ENCODE data around the gene RND1.
"Not testable (repeated sequence)": the region's sequence is repeated elsewhere in the genome, so short reads cannot be mapped to it uniquely, and the experiment has no call there.

Gene RND1

DNA sequence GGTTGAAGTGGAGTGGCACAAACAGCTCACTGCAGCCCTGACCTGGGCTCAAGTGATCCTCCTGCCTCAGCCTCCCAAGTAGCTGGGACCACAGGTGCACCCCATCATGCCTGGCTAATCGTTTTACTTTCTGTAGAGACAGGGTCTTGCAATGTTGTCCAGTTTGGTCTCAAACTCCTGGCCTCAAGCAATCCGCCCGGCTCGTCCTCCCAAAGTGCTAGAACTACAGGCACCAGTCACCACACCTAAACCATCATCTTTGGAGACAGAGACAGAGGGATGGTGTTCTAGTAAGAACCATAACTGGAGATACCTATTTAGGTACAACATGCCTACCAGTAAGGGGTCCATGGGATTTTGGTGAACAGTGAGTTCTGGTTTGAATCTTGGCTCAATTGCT lies 11.2 kb downstream of the RND1 start:
- Histone ChIP-seq H3K36me3 (ENCODE audit: control insufficient read depth in 2 of 2, insufficient read depth in 2 of 2, low read length in 2 of 2) (peaks cover 0 to 2% of the 10 kb centered on the region in 2 donors), H3K27me3 (ENCODE audit: control insufficient read depth in 1 of 2, insufficient read depth in 2 of 2, low read length in 2 of 2) (no peaks in the 10 kb centered on the region), H3K9me3 (ENCODE audit: control insufficient read depth in 2 of 2, low read length in 2 of 2) (no peaks in the 10 kb centered on the region), H3K4me1 (ENCODE audit: control insufficient read depth, insufficient read depth, low read length) (peaks cover 13% of the 10 kb centered on the region), H3K9ac (ENCODE audit: low read length in 2 of 2) (no peak overlapping the region), H3K27ac (ENCODE audit: low read length) (no peak overlapping the region), H3K4me3 (ENCODE audit: low read length in 2 of 2) (no peak overlapping the region)

DNA sequence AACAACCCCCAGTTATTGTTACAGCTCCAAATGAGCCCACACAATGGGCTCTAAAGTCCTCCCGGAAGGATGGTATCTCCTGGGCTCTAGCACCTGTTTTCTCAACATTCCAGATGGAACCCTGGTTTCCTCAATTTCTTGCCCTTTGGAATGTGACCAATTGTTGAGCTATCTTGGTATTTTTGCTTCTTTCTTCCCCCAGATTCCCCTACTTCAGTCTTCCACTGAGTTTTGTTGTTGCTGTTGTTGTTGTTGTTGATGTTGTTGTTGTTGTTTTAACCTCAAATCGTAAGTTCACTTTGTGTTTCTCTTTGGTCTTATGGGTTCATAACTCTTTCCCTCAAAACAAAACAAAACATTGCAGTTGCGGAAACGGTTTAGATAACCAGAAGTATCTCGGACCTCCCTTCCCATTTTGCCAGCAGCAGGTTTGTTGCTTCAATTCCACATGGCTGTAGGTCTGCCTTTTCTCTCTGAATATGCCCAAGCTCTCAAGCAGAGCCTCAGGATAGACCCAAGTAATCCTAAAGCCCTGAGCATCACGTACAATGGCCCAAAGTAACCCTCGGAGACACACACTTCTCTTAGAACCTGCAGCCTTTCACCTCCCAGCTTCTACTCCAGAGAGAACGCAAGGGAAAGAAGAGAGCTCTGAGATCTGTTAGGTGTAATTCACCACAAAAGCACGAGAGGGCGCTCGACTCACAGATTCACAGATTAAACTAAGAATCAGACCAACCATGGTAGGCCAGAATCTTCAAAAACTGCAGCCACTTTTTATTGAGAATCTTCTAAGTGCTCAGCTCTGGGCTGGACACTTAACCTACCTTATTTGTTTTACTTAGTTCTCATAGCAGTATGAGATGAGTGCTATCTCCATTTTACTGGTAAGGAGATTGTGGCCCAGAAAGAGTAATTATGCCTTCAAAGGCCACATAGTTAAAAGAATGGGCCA lies 12.7 kb downstream of the RND1 start:
- Histone ChIP-seq H3K4me3 (ENCODE audit: low read length in 2 of 2) (peak overlapping the region; percentile 47 to 96), H3K27me3 (ENCODE audit: control insufficient read depth in 1 of 2, insufficient read depth in 2 of 2, low read length in 2 of 2) (no peaks in the 10 kb centered on the region), H3K9ac (ENCODE audit: low read length in 2 of 2) (peak overlapping the region; percentile 55 to 70), H3K36me3 (ENCODE audit: control insufficient read depth in 2 of 2, insufficient read depth in 2 of 2, low read length in 2 of 2) (peaks cover 0 to 2% of the 10 kb centered on the region in 2 donors), H3K4me1 (ENCODE audit: control insufficient read depth, insufficient read depth, low read length) (peaks cover 13% of the 10 kb centered on the region), H3K9me3 (ENCODE audit: control insufficient read depth in 2 of 2, low read length in 2 of 2) (no peaks in the 10 kb centered on the region), H3K27ac (ENCODE audit: low read length) (peak overlapping the region; percentile 46)

DNA sequence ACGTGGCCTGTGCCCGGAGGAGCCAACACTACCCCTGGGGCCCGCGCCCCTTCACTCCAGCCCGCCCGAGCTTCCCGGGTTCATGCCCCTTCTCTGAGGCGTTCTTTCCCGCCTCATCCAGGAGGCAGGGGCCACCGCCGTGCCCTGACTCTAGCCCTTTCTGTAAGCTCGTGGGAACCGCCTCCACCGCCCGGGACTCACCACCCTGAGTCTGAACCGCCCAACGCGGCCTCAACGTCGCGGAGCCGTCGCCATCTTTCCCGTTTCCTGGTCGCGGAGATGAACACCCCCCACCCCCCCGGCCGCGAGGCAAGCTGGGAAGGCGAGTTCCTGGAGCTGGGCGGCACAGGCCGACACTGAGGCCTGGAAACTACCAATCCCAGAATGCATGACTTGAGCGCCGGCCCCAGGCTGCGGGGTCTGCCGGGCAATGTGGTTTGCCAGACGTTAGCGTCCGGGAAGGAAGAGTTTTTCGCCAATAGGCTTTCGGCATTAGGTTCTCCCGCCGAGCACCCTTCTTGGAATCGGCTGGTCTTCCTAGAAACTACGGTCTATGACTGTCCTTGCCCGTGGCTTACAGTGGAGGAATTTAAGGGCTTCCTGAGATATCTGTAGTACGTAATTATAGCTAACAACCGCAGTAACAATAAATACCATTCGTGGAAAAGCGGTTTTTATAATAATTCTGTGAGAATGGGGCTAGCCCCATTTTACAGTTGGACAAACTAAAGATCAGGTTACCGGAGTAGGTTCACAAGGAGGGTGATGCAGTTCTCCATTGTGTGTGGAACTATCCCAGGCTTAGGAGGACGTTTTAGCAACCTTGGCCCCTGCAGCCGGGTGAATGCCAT lies 13.6 kb downstream of the RND1 start, which contains the start of gene DDX23:
Gene DDX23 (minus strand): TSS at position 281 of the 851 bp plus-strand sequence. CDS start 6,381 bp downstream, outside the sequence.
- Histone ChIP-seq H3K27ac (ENCODE audit: low read length) (peak within 1 kb of the TSS; percentile 46), H3K9me3 (ENCODE audit: control insufficient read depth in 2 of 2, low read length in 2 of 2) (no peaks in the 10 kb centered on the region), H3K36me3 (ENCODE audit: control insufficient read depth in 2 of 2, insufficient read depth in 2 of 2, low read length in 2 of 2) (peaks cover 0 to 2% of the 10 kb centered on the region in 2 donors), H3K27me3 (ENCODE audit: control insufficient read depth in 1 of 2, insufficient read depth in 2 of 2, low read length in 2 of 2) (no peaks in the 10 kb centered on the region), H3K9ac (ENCODE audit: low read length in 2 of 2) (peak within 1 kb of the TSS; percentile 80 to 93), H3K4me3 (ENCODE audit: low read length in 2 of 2) (peak within 1 kb of the TSS; percentile 87 to 96), H3K4me1 (ENCODE audit: control insufficient read depth, insufficient read depth, low read length) (peaks cover 13% of the 10 kb centered on the region)

DNA sequence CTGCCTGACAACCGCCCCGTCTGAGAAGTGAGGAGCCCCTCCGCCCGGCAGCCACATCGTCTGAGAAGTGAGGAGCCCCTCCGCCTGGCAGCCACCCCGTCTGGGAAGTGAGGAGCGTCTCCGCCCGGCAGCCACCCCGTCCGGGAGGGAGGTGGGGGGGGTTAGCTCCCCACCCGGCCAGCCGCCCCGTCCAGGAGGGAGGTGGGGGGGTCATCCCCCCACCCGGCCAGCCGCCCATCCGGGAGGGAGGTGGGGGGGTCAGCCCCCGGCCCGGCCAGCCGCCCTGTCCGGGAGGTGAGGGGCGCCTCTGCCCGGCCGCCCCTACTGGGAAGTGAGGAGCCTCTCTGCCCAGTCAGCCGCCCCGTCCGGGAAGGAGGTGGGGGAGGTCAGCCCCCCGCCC lies 23.6 kb downstream of the RND1 start:
- H3K9me3 ChIP-seq (ENCODE audit: control insufficient read depth in 2 of 2, low read length in 2 of 2); H3K4me1 ChIP-seq (ENCODE audit: control insufficient read depth, insufficient read depth, low read length); H3K27me3 ChIP-seq (ENCODE audit: control insufficient read depth in 1 of 2, insufficient read depth in 2 of 2, low read length in 2 of 2); H3K4me3 ChIP-seq (ENCODE audit: low read length in 2 of 2); H3K27ac ChIP-seq (ENCODE audit: low read length); H3K9ac ChIP-seq (ENCODE audit: low read length in 2 of 2): not testable (repeated sequence)
- H3K36me3 ChIP-seq (ENCODE audit: control insufficient read depth in 2 of 2, insufficient read depth in 2 of 2, low read length in 2 of 2) = peaks cover 34 to 49% of the 10 kb centered on the region in 2 donors

DNA sequence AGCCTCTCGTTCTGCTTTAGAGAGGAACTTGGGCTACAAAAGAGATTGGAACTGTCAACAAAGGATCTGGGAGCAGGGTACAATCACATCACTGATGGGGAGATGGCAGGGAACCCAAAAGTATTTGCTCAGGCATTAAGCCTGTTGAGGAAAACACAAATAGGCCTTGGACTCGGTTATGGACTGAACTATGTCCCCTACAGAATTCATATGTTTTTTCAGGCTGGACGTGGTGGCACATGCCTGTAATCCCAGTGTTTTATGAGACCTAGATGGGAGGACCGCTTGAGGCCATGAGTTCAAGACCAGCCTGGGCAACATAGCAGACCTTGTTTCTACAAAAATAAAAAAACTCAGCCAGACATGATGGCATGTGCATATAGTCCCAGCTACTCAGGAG lies 27.6 kb downstream of the RND1 start:
- H3K9ac ChIP-seq (ENCODE audit: low read length in 2 of 2) = no peak overlapping the region
- H3K27me3 ChIP-seq (ENCODE audit: control insufficient read depth in 1 of 2, insufficient read depth in 2 of 2, low read length in 2 of 2) = no peaks in the 10 kb centered on the region
- H3K9me3 ChIP-seq (ENCODE audit: control insufficient read depth in 2 of 2, low read length in 2 of 2) = no peaks in the 10 kb centered on the region
- H3K4me1 ChIP-seq (ENCODE audit: control insufficient read depth, insufficient read depth, low read length) = no peaks in the 10 kb centered on the region
- H3K36me3 ChIP-seq (ENCODE audit: control insufficient read depth in 2 of 2, insufficient read depth in 2 of 2, low read length in 2 of 2) = peaks cover 54 to 59% of the 10 kb centered on the region in 2 donors
- H3K27ac ChIP-seq (ENCODE audit: low read length) = no peak overlapping the region
- no peak overlapping the region for H3K4me3 ChIP-seq (ENCODE audit: low read length in 2 of 2)

DNA sequence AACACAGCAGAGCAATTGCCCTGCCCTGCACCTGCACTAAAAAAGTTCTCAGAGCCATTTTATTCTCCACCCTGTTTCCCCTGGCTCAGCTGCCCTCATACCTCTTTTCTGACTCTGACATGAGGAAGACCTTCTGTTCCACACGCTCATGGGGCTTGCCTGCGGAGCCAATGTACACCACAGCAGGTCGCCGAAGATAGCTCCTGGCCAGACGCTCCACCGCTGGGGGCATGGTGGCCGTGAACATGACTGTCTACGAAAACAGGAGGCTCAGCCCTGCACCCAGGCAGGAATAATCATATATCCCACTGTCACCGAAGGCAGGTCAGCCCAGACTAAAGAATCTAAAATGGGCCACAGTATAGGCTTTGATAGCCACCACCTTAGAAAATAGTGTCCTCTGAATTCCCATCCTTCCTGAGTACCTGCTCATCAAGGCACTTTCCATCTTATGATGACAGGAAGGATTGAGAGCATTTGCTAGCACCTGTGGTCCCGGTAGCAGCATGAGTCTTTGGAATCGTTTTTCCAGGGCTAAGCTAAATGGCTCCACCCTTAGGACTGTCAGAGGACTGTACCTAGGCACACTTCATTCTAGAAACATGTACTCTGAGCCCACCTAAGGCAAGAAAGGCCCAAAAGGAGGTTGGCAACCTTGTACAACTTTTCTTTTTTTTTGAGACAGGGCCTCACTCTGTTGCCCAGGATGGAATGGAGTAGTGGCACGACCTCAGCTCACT lies 33.2 kb downstream of the RND1 start:
- no peaks in the 10 kb centered on the region for H3K4me1 ChIP-seq (ENCODE audit: control insufficient read depth, insufficient read depth, low read length)
- no peak overlapping the region for H3K9ac ChIP-seq (ENCODE audit: low read length in 2 of 2)
- no peaks in the 10 kb centered on the region for H3K27me3 ChIP-seq (ENCODE audit: control insufficient read depth in 1 of 2, insufficient read depth in 2 of 2, low read length in 2 of 2)
- H3K9me3 ChIP-seq (ENCODE audit: control insufficient read depth in 2 of 2, low read length in 2 of 2) = no peaks in the 10 kb centered on the region
- H3K27ac ChIP-seq (ENCODE audit: low read length) = no peak overlapping the region
- H3K4me3 ChIP-seq (ENCODE audit: low read length in 2 of 2) = no peak overlapping the region
- peaks cover 69 to 79% of the 10 kb centered on the region in 2 donors for H3K36me3 ChIP-seq (ENCODE audit: control insufficient read depth in 2 of 2, insufficient read depth in 2 of 2, low read length in 2 of 2)

DNA sequence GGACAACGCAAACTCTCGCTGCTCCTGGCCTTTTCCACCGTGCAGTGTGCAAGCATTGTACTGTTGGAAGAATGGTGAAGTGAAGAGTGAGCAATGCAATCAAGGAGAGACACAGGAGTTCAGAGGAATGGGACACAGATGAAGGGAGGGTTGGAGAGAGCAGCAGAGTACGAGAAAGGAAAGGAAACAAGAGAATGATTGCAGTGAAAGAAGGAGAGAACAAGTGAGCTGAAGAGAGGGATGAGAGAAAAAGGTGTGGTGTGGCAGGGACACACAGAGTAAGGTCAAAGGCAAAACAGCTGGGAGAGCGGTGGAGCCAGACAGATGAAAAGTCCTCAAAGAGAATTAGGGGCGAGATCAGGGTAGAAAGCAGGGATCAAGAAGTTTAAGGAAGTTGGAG lies 34.4 kb downstream of the RND1 start:
- Histone ChIP-seq H3K27ac (ENCODE audit: low read length) (no peak overlapping the region), H3K4me3 (ENCODE audit: low read length in 2 of 2) (no peak overlapping the region), H3K4me1 (ENCODE audit: control insufficient read depth, insufficient read depth, low read length) (no peaks in the 10 kb centered on the region), H3K27me3 (ENCODE audit: control insufficient read depth in 1 of 2, insufficient read depth in 2 of 2, low read length in 2 of 2) (no peaks in the 10 kb centered on the region), H3K36me3 (ENCODE audit: control insufficient read depth in 2 of 2, insufficient read depth in 2 of 2, low read length in 2 of 2) (peaks cover 57 to 77% of the 10 kb centered on the region in 2 donors), H3K9me3 (ENCODE audit: control insufficient read depth in 2 of 2, low read length in 2 of 2) (no peaks in the 10 kb centered on the region), H3K9ac (ENCODE audit: low read length in 2 of 2) (no peak overlapping the region)

DNA sequence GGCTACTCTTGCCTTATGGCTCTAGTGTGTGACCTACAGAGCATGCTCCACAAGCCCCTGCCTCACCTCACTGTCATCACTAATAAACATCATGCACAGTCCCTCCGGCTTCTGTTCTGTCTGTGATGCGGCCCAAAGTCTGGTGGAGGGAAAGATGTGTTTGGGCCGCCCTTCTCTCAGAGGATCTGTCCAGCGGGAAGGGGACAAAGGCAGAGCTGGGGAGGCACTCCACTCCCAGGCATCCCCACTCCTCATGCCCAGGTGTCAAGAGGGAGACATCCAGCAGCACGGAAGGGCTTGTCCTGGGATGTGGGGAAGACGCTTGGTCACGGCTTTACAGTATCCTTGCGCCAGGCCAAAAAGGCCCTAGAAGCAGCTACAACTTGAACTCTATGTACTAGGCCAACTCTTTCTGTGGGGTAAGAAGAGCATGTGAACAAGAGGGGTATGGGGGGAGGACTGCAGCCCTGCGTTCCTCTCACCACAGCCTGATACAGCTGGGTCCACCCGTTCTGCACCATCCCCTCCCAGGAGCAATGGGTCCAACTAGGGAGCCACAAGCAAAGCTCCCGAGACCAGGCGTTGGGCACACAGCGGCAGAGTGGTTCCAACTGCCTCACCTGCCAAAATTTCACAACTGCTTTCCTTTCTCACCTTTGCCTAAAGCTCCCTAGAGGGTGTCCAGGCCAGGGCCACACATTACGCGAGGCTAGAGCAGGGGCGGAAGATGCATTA lies 36.7 kb downstream of the RND1 start:
- no peak overlapping the region for H3K4me3 ChIP-seq (ENCODE audit: low read length in 2 of 2)
- H3K4me1 ChIP-seq (ENCODE audit: control insufficient read depth, insufficient read depth, low read length) = no peaks in the 10 kb centered on the region
- H3K27me3 ChIP-seq (ENCODE audit: control insufficient read depth in 1 of 2, insufficient read depth in 2 of 2, low read length in 2 of 2) = no peaks in the 10 kb centered on the region
- no peak overlapping the region for H3K9ac ChIP-seq (ENCODE audit: low read length in 2 of 2)
- H3K36me3 ChIP-seq (ENCODE audit: control insufficient read depth in 2 of 2, insufficient read depth in 2 of 2, low read length in 2 of 2) = peaks cover 48 to 72% of the 10 kb centered on the region in 2 donors
- H3K27ac ChIP-seq (ENCODE audit: low read length) = no peak overlapping the region
- no peaks in the 10 kb centered on the region for H3K9me3 ChIP-seq (ENCODE audit: control insufficient read depth in 2 of 2, low read length in 2 of 2)

DNA sequence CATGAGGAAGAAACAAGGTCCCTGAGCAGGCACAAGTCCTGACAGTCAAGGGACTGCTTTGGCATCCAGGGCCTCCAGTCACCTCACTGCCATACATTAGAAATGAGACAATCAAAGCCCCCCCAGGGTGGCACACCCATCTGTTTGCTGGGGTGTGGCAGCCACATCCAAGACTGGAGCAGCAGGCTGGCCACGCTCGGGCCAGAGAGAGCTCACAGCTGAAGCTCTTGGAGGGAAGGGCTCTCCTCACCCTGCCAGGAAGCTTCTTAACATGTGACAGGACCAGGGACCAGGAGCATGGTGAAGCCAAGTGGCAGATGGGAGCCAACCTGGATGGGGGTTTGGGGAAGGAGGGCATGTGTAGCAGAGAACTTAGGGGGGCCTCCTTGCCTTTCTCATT lies 37.4 kb downstream of the RND1 start:
- Histone ChIP-seq H3K27me3 (ENCODE audit: control insufficient read depth in 1 of 2, insufficient read depth in 2 of 2, low read length in 2 of 2) (no peaks in the 10 kb centered on the region), H3K4me1 (ENCODE audit: control insufficient read depth, insufficient read depth, low read length) (no peaks in the 10 kb centered on the region), H3K9ac (ENCODE audit: low read length in 2 of 2) (no peak overlapping the region), H3K9me3 (ENCODE audit: control insufficient read depth in 2 of 2, low read length in 2 of 2) (no peaks in the 10 kb centered on the region), H3K36me3 (ENCODE audit: control insufficient read depth in 2 of 2, insufficient read depth in 2 of 2, low read length in 2 of 2) (peaks cover 44 to 67% of the 10 kb centered on the region in 2 donors), H3K4me3 (ENCODE audit: low read length in 2 of 2) (no peak overlapping the region), H3K27ac (ENCODE audit: low read length) (no peak overlapping the region)
